Fibroblast of villous mesenchyme (primary cell): ENCODE results near the gene RXRB. TPM values are rescaled to one million over a fixed set of nuclear protein-coding genes. Genes with fewer than 3 reads are reported as not detected.

Experiments used
- DNase-seq: peaks from one replicate; pipeline ENCODE4 v3.0.0-alpha.2; 2010; ENCODE audit warnings: low read depth
- H3K4me3 ChIP-seq: 2 replicates; pipeline ENCODE4 v1.5.1; 2011; ENCODE audit warnings: low read depth, mild to moderate bottlenecking, low read length
- CTCF ChIP-seq: IDR thresholded peaks from 2 replicates; pipeline ENCODE4 v1.5.1; 2012; ENCODE audit warnings: low read depth, mild to moderate bottlenecking, low read length; ENCODE audit not compliant: insufficient read depth
- total RNA-seq: library from RNA; depleted of rRNA; stranded (reverse); fragments of >200 nt; gene quantifications from 2 replicates; pipeline ENCODE4 v1.2.3, GENCODE V29; 2012

Gene RXRB
- total RNA-seq, 1 donor, result 22.5 TPM

GRCh38 chr6:33217681-33218080 lies 17.2 kb upstream of the RXRB start:
- no peak overlapping the region for H3K4me3 ChIP-seq
- TF ChIP-seq CTCF, result no peak
- DNase-seq, result no peak

DNA sequence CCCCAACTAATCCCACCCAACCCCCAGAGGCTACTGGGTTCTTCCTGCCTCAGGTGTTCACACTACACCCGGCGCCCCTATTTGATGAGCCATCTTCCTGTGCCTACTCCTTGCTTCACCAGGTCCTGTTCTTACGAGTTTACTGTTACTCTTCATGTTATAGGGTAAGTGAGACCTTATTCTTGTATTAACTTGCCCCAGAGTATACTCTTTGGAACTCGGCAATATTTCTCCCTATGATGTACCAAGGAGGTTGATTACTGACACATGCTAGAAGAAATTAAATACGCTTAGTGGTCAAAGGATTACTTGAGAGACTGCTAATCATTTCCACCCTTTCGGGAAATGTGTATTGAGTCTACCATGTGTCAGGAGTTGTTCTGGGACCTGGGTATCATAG lies 16.8 kb upstream of the RXRB start:
- no peak overlapping the region for H3K4me3 ChIP-seq
- DNase-seq, result no peak
- TF ChIP-seq CTCF, result no peak

DNA sequence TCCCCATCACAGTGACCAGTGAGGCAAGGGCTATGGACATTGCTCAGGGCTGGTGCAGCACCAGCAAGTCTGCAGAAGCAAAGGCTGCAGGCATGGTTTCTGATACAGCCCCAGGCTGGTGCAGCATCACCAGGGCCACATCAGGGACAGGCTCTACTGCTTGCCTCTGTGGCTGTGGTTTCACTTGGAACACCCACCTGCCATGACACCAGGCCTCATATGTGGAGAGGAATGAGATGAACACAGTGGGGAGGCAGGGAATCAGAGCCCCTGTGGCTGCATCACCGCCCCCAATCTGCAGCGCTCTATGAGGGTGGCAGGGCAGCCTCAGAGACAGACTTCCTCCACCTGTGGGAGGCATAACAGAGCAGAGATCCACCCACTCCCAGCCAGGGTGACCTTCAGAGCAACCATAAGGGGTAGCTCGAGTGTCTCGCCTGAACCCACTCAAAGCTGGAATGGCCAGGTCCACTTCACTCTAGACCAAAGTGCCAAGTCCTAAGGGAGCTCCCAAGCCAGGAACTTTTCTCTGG lies 15.7 kb upstream of the RXRB start:
- no peak overlapping the region for H3K4me3 ChIP-seq
- DNase-seq, result no peak

GRCh38 chr6:33215271-33216116 lies 15.0 kb upstream of the RXRB start:
- no peak overlapping the region for H3K4me3 ChIP-seq
- DNase-seq, result no peak
- TF ChIP-seq CTCF, result no peak

More for the DNA sequence above, 15.7 kb upstream of the RXRB start:
- TF ChIP-seq CTCF, result no peak

DNA sequence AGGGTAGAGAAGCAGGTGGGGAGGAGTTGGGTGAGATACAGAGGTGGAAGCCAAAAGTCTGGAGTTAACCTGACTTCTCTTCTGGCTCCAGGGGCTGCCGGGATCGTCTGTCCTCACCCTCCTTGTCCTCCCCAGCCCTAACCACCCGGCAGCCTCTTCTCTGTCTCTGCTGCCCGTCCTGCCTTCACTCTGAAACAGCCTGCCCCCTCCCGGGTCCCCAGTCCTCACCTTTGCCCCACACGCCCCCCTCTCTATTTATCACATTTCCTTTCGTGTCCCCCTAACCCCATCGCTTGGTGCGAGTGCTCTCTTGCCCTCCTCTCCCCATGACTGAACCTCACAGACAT lies 13.5 kb upstream of the RXRB start:
- TF ChIP-seq CTCF, result no peak
- no peak for DNase-seq
- peak overlapping the region; percentile 62 for H3K4me3 ChIP-seq

DNA sequence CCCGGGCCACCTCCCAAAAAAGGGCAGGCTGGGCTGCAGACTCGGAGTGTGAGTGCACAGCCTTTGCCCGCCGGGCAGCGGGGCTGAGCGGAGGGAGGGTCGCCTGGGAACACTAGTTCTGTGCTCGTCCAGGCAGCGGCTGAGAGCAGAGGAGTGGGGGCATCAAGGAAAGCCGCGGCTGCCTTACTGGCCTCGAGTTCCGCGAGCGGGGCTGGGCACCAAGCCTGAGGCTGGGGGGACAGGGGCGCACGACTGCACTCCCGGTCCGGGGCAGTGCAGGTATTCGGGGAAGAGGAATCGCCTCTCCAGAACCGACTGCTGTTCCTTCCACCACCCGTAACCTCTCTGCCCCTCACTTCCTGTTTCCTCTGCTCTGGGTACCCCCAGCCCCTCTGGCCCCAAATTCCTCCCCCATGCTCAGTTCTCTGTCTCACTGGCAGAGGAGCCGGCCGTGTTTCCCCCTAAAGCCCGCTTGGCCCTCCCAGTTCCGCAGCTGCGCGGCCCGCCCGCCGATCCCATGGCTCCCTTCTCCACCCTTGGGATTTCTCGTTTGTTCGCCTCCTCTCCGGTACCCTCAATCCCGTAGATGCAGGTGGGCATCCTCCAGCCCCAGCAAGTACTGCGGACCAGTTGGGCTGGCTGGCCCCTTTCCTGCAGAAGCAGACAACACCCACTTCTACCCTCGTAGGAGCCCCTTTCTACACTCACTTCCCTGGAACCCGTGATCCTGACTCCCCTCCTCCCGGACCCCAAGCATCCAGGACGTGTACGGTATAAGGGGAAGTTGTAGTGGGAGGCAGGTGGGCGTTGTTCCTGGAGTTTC lies 12.9 kb upstream of the RXRB start:
- H3K4me3 ChIP-seq, result peak overlapping the region; percentile 62
- TF ChIP-seq CTCF, result no peak
- no peak for DNase-seq
